ENCODE measurements around the gene RYR3. TPM values are rescaled to one million over a fixed set of nuclear protein-coding genes. Genes with fewer than 3 reads are reported as not detected.

Gene RYR3
- total and polyA plus RNA-seq, 7 experiments from 2014 or later: 0.10 to 5.3 (median 1.2) TPM; not detected in 3

- no peak overlapping the region for H3K4me3 ChIP-seq (ENCODE audit: low read length)
- H3K36me3 ChIP-seq (ENCODE audit: control insufficient read depth in 2 of 3, insufficient read depth in 3 of 3, low read length in 3 of 3): no peaks in the 10 kb centered on the region
- Mint-ChIP-seq H3K36me3 (peaks cover 0 to 23% (median 14%) of the 10 kb centered on the region in 5 donors), H3K27ac (no peak overlapping the region), H3K9me3 (no peaks in the 10 kb centered on the region), H3K27me3 (no peaks in the 10 kb centered on the region), H3K4me1 (peaks cover 0 to 5% (median 0%) of the 10 kb centered on the region in 7 donors), H3K4me3 (no peak overlapping the region)
- H3K9me3 ChIP-seq (ENCODE audit: control insufficient read depth in 2 of 3, low read length in 3 of 3): no peaks in the 10 kb centered on the region
- POLR2A ChIA-PET: no interaction called here
- DNase-seq (no peak), ATAC-seq (no peak)
- intact Hi-C loops (cut with micrococcal nuclease): no loop called here
- no peaks in the 10 kb centered on the region for H3K4me1 ChIP-seq (ENCODE audit: control insufficient read depth in 2 of 2, insufficient read depth in 2 of 2, low read length in 2 of 2)
- H3K27me3 ChIP-seq (ENCODE audit: control insufficient read depth in 2 of 2, insufficient read depth in 2 of 2, low read length in 2 of 2): no peaks in the 10 kb centered on the region
- no peak overlapping the region for H3K27ac ChIP-seq (ENCODE audit: low read depth, low read length)
- CTCF ChIA-PET: no interaction called here
These were observed 561.8 kb downstream of the RYR3 start for GRCh38 chr15:33872416-33873106.

GRCh38 chr15:33874156-33874555 is 563.4 kb downstream of the RYR3 start:
- Histone ChIP-seq H3K27ac (ENCODE audit: low read depth, low read length) (no peak overlapping the region), H3K27me3 (ENCODE audit: control insufficient read depth in 2 of 2, insufficient read depth in 2 of 2, low read length in 2 of 2) (no peaks in the 10 kb centered on the region), H3K9me3 (ENCODE audit: control insufficient read depth in 2 of 3, low read length in 3 of 3) (no peaks in the 10 kb centered on the region), H3K36me3 (ENCODE audit: control insufficient read depth in 2 of 3, insufficient read depth in 3 of 3, low read length in 3 of 3) (no peaks in the 10 kb centered on the region), H3K4me1 (ENCODE audit: control insufficient read depth in 2 of 2, insufficient read depth in 2 of 2, low read length in 2 of 2) (no peaks in the 10 kb centered on the region), H3K4me3 (ENCODE audit: low read length) (no peak overlapping the region)
- Mint-ChIP-seq H3K27me3 (no peaks in the 10 kb centered on the region), H3K27ac (no peak overlapping the region), H3K4me3 (no peak overlapping the region), H3K36me3 (peaks cover 0 to 22% (median 9%) of the 10 kb centered on the region in 5 donors), H3K4me1 (peaks cover 0 to 5% (median 0%) of the 10 kb centered on the region in 7 donors), H3K9me3 (no peaks in the 10 kb centered on the region)
- ChIA-PET CTCF (no interaction called here), POLR2A (no interaction called here)
- ATAC-seq: no peak
- no peak for DNase-seq
- intact Hi-C loops (cut with micrococcal nuclease): no loop called here

- Mint-ChIP-seq H3K9me3 (peaks cover 0 to 11% (median 5%) of the 10 kb centered on the region in 11 donors), H3K27ac (no peak overlapping the region), H3K4me3 (no peak overlapping the region), H3K4me1 (peaks cover 0 to 2% (median 0%) of the 10 kb centered on the region in 7 donors), H3K36me3 (peaks cover 0 to 8% (median 0%) of the 10 kb centered on the region in 5 donors), H3K27me3 (no peaks in the 10 kb centered on the region)
- ChIA-PET CTCF (no interaction called here), POLR2A (no interaction called here)
- Histone ChIP-seq H3K4me1 (ENCODE audit: control insufficient read depth in 2 of 2, insufficient read depth in 2 of 2, low read length in 2 of 2) (no peaks in the 10 kb centered on the region), H3K27me3 (ENCODE audit: control insufficient read depth in 2 of 2, insufficient read depth in 2 of 2, low read length in 2 of 2) (no peaks in the 10 kb centered on the region), H3K27ac (ENCODE audit: low read depth, low read length) (no peak overlapping the region), H3K9me3 (ENCODE audit: control insufficient read depth in 2 of 3, low read length in 3 of 3) (no peaks in the 10 kb centered on the region), H3K36me3 (ENCODE audit: control insufficient read depth in 2 of 3, insufficient read depth in 3 of 3, low read length in 3 of 3) (no peaks in the 10 kb centered on the region), H3K4me3 (ENCODE audit: low read length) (no peak overlapping the region)
- DNase-seq: no peak
- intact Hi-C loops (cut with micrococcal nuclease): no loop called here
- ATAC-seq: no peak
These were observed 572.2 kb downstream of the RYR3 start for GRCh38 chr15:33882921-33883320.

GRCh38 chr15:33888176-33888575 is 577.4 kb downstream of the RYR3 start:
- Histone ChIP-seq H3K27ac (ENCODE audit: low read depth, low read length) (no peak overlapping the region), H3K9me3 (ENCODE audit: control insufficient read depth in 2 of 3, low read length in 3 of 3) (no peaks in the 10 kb centered on the region), H3K4me1 (ENCODE audit: control insufficient read depth in 2 of 2, insufficient read depth in 2 of 2, low read length in 2 of 2) (no peaks in the 10 kb centered on the region), H3K27me3 (ENCODE audit: control insufficient read depth in 2 of 2, insufficient read depth in 2 of 2, low read length in 2 of 2) (no peaks in the 10 kb centered on the region), H3K36me3 (ENCODE audit: control insufficient read depth in 2 of 3, insufficient read depth in 3 of 3, low read length in 3 of 3) (no peaks in the 10 kb centered on the region), H3K4me3 (ENCODE audit: low read length) (no peak overlapping the region)
- Mint-ChIP-seq H3K27me3 (no peaks in the 10 kb centered on the region), H3K9me3 (peaks cover 0 to 16% (median 6%) of the 10 kb centered on the region in 11 donors), H3K36me3 (peaks cover 0 to 16% (median 8%) of the 10 kb centered on the region in 5 donors), H3K27ac (no peak overlapping the region), H3K4me1 (no peaks in the 10 kb centered on the region), H3K4me3 (no peak overlapping the region)
- intact Hi-C loops (cut with micrococcal nuclease): no loop called here
- ATAC-seq (no peak), DNase-seq (no peak)
- ChIA-PET POLR2A (no interaction called here), CTCF (no interaction called here)

- ChIA-PET POLR2A (no interaction called here), CTCF (no interaction called here)
- H3K4me1 ChIP-seq (ENCODE audit: control insufficient read depth in 2 of 2, insufficient read depth in 2 of 2, low read length in 2 of 2): no peaks in the 10 kb centered on the region
- no peak for ATAC-seq
- Mint-ChIP-seq H3K4me1 (peaks cover 0 to 6% (median 0%) of the 10 kb centered on the region in 7 donors), H3K36me3 (peaks cover 0 to 12% (median 6%) of the 10 kb centered on the region in 5 donors), H3K9me3 (peaks cover 0 to 6% (median 2%) of the 10 kb centered on the region in 11 donors), H3K27me3 (no peaks in the 10 kb centered on the region), H3K27ac (no peak overlapping the region), H3K4me3 (no peak overlapping the region)
- no peak overlapping the region for H3K4me3 ChIP-seq (ENCODE audit: low read length)
- intact Hi-C loops (cut with micrococcal nuclease): no loop called here
- H3K9me3 ChIP-seq (ENCODE audit: control insufficient read depth in 2 of 3, low read length in 3 of 3): no peaks in the 10 kb centered on the region
- no peak overlapping the region for H3K27ac ChIP-seq (ENCODE audit: low read depth, low read length)
- no peaks in the 10 kb centered on the region for H3K36me3 ChIP-seq (ENCODE audit: control insufficient read depth in 2 of 3, insufficient read depth in 3 of 3, low read length in 3 of 3)
- H3K27me3 ChIP-seq (ENCODE audit: control insufficient read depth in 2 of 2, insufficient read depth in 2 of 2, low read length in 2 of 2): no peaks in the 10 kb centered on the region
- no peak for DNase-seq
These were observed 583.4 kb downstream of the RYR3 start for GRCh38 chr15:33894193-33894592.

- H3K36me3 Mint-ChIP-seq: peaks cover 0 to 24% (median 18%) of the 10 kb centered on the region in 5 donors
- peaks cover 0 to 9% (median 0%) of the 10 kb centered on the region in 11 donors for H3K9me3 Mint-ChIP-seq
- H3K27me3 ChIP-seq (ENCODE audit: control insufficient read depth in 2 of 2, insufficient read depth in 2 of 2, low read length in 2 of 2): no peaks in the 10 kb centered on the region
- POLR2A ChIA-PET: no interaction called here
- H3K27ac ChIP-seq (ENCODE audit: low read depth, low read length): no peak overlapping the region
- no peak overlapping the region for H3K27ac Mint-ChIP-seq
- CTCF ChIA-PET: no interaction called here
- ATAC-seq (no peak), DNase-seq (no peak)
- H3K4me1 Mint-ChIP-seq: peaks cover 0 to 5% (median 0%) of the 10 kb centered on the region in 7 donors
- no peak overlapping the region for H3K4me3 Mint-ChIP-seq
- H3K27me3 Mint-ChIP-seq: no peaks in the 10 kb centered on the region
- H3K4me1 ChIP-seq (ENCODE audit: control insufficient read depth in 2 of 2, insufficient read depth in 2 of 2, low read length in 2 of 2): no peaks in the 10 kb centered on the region
- H3K4me3 ChIP-seq (ENCODE audit: low read length): no peak overlapping the region
- intact Hi-C loops (cut with micrococcal nuclease): no loop called here
- no peaks in the 10 kb centered on the region for H3K9me3 ChIP-seq (ENCODE audit: control insufficient read depth in 2 of 3, low read length in 3 of 3)
- no peaks in the 10 kb centered on the region for H3K36me3 ChIP-seq (ENCODE audit: control insufficient read depth in 2 of 3, insufficient read depth in 3 of 3, low read length in 3 of 3)
These were observed 591.3 kb downstream of the RYR3 start for GRCh38 chr15:33902043-33902442.

- H3K27ac ChIP-seq (ENCODE audit: low read depth, low read length): no peak overlapping the region
- H3K27ac Mint-ChIP-seq: no peak overlapping the region
- H3K27me3 Mint-ChIP-seq: no peaks in the 10 kb centered on the region
- intact Hi-C loops (cut with micrococcal nuclease): no loop called here
- POLR2A ChIA-PET: no interaction called here
- H3K9me3 Mint-ChIP-seq: peaks cover 0 to 9% (median 0%) of the 10 kb centered on the region in 11 donors
- peaks cover 0 to 5% (median 0%) of the 10 kb centered on the region in 7 donors for H3K4me1 Mint-ChIP-seq
- CTCF ChIA-PET: no interaction called here
- no peaks in the 10 kb centered on the region for H3K27me3 ChIP-seq (ENCODE audit: control insufficient read depth in 2 of 2, insufficient read depth in 2 of 2, low read length in 2 of 2)
- peaks cover 0 to 24% (median 18%) of the 10 kb centered on the region in 5 donors for H3K36me3 Mint-ChIP-seq
- ATAC-seq (no peak), DNase-seq (no peak)
- H3K9me3 ChIP-seq (ENCODE audit: control insufficient read depth in 2 of 3, low read length in 3 of 3): no peaks in the 10 kb centered on the region
- H3K36me3 ChIP-seq (ENCODE audit: control insufficient read depth in 2 of 3, insufficient read depth in 3 of 3, low read length in 3 of 3): no peaks in the 10 kb centered on the region
- no peak overlapping the region for H3K4me3 ChIP-seq (ENCODE audit: low read length)
- H3K4me1 ChIP-seq (ENCODE audit: control insufficient read depth in 2 of 2, insufficient read depth in 2 of 2, low read length in 2 of 2): no peaks in the 10 kb centered on the region
- no peak overlapping the region for H3K4me3 Mint-ChIP-seq
These were observed 592.9 kb downstream of the RYR3 start for GRCh38 chr15:33903661-33904060.
